SKM-1 treated with dmso at 0.1 percent for 144 hours (cell line): ENCODE results near the gene CUZD1.

ENCODE experiments used
- DNase-seq: peaks from one replicate; lab custom pipeline; 2025; ENCODE audit not compliant: unreplicated experiment; lab: John Stamatoyannopoulos, UW

The CUZD1 gene

GRCh38 chr10:122815458-122815857, 30.2 kb downstream of the CUZD1 start:
- DNase-seq = no peak

GRCh38 chr10:122814493-122814892, 31.2 kb downstream of the CUZD1 start:
- DNase-seq = no peak

GRCh38 chr10:122812751-122813150, 32.9 kb downstream of the CUZD1 start:
- no peak for DNase-seq

- DNase-seq = no peak
Measured at GRCh38 chr10:122802282-122802681, 43.4 kb downstream of the CUZD1 start.

GRCh38 chr10:122798704-122799231, 46.9 kb downstream of the CUZD1 start:
- no peak for DNase-seq

- no peak for DNase-seq
Measured at GRCh38 chr10:122796796-122797195, 48.9 kb downstream of the CUZD1 start.

GRCh38 chr10:122795924-122796323, 49.7 kb downstream of the CUZD1 start:
- no peak for DNase-seq

- no peak for DNase-seq
Measured at GRCh38 chr10:122786269-122786668, 59.4 kb downstream of the CUZD1 start.

- DNase-seq = no peak
Measured at GRCh38 chr10:122782911-122783310, 62.7 kb downstream of the CUZD1 start.
